Measurements from ENCODE around the gene LRP1. TPM values are rescaled to one million over a fixed set of nuclear protein-coding genes. Genes with fewer than 3 reads are reported as not detected.
"Not testable (repeated sequence)": the region's sequence is repeated elsewhere in the genome, so short reads cannot be mapped to it uniquely, and the experiment has no call there.

Gene LRP1
- total and polyA plus RNA-seq, 4 donors, result 87.5 to 375 (median 139) TPM

DNA sequence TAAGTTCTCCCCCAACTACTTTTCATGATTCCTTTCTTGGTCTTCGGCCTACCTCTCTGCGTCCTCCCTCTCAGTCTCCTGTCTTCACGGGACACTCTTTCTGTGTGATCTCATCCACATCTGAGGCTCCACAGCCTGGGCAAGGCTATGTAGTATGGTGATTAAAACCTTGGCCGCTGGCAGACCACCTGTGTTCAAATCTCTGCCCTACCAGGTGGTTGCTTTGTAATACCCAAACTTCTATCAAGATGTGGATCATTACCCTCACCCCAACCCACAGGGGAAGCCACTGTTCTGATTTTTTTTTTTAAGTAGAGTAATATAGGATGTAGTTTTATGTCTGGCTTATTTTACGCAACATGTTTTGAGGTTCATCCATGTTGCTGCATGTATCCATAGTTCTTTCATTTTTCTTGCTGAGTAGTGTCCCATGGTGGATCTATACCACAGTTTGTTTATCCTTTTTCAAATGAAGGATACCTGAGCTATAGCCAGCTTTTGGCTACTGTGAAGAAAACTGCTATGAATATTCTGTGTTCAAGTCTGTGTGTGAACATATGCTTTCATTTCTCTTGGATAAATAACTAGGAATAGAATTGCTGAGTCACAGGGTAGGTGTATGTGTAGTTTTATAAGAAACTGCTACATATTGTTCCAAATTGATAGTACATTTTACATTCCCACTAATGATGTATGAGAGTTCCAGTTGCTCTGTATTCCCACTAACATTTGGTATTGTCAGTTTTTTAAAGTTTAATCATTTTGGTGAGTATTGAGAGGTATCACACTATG, 8.8 kb upstream of the LRP1 start (continued):
- TF ChIP-seq RXRA (IDR thresholded peaks at IDR 0.05) (no peak), HNF4A (conservative IDR thresholded peaks at IDR 0.05) (no peak)

DNA sequence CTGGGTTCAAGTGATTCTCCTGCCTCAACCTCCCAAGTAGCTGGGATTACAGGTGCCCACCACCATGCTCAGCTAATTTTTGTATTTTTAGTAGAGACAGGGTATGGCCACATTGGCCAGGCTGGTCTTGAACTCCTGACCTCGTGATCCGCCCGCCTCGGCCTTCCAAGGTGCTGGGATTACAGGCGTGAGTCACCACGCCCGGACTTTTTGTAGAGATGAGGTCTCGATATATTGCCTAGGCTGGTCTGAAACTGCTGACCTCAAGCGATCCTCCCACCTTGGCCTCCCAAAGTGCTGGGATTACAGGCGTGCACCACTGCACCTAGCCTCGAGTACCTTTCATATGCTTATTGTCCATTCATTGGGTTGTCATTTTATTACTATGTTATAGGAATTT, 7.6 kb upstream of the LRP1 start:
- H3K27me3 ChIP-seq (ENCODE audit: control insufficient read depth in 4 of 4, insufficient read depth in 4 of 4, low read length in 3 of 4); H3K4me3 ChIP-seq (ENCODE audit: low read depth in 1 of 3, low read length in 3 of 3); H3K9ac ChIP-seq (ENCODE audit: low read depth in 1 of 2, low read length in 2 of 2); H3K36me3 ChIP-seq (ENCODE audit: control insufficient read depth in 4 of 4, insufficient read depth in 3 of 4, low read depth in 1 of 4, low read length in 3 of 4); H3K9me3 ChIP-seq (ENCODE audit: control insufficient read depth in 4 of 4, low read length in 3 of 4); DNase-seq (ENCODE audit: low spot score); H3K4me1 ChIP-seq (ENCODE audit: control insufficient read depth in 4 of 4, insufficient read depth in 4 of 4, low read length in 3 of 4); H3K27ac ChIP-seq (ENCODE audit: low read depth in 1 of 2, low read length in 2 of 2): not testable (repeated sequence)
- 93% methylated on average over 11 of the region's 11 CpGs for WGBS

DNA sequence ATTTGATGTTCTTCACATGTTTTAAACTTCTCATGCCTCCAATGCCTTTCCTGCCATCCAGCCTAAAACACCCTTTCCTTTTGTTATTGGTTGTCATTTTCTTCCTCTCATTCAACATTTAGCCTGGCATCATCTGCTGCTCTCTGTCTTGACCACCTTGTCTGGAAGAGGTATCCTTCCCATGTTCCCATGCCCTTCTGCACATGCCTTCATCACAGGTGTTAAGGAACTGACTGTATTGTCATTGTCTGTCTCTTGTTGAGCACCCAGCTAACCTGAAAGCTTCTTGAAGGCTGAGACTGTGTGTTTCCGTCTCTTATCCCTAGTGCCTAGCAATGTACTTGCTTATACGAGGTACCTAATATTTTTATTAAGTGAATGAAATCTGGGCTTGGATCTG, 4.5 kb upstream of the LRP1 start:
- WGBS, result 44% methylated on average over 2 of the region's 2 CpGs
- no peak for DNase-seq (ENCODE audit: low spot score)
- TF ChIP-seq TAF1 (conservative IDR thresholded peaks at IDR 0.05), result no peak
- TF ChIP-seq FOXA1 (IDR thresholded peaks at IDR 0.05), result no peak
- no peak for TF ChIP-seq YY1 (IDR thresholded peaks at IDR 0.05)
- TF ChIP-seq, protein P1, sequence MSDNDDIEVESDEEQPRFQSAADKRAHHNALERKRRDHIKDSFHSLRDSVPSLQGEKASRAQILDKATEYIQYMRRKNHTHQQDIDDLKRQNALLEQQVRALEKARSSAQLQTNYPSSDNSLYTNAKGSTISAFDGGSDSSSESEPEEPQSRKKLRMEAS (IDR thresholded peaks at IDR 0.05), result no peak
- TF ChIP-seq EGR1 (IDR thresholded peaks at IDR 0.05; ENCODE audit: low read depth in 2 of 2), result no peak
- no peak for TF ChIP-seq JUND (IDR thresholded peaks at IDR 0.05)
- no peak for TF ChIP-seq NR2F2 (IDR thresholded peaks at IDR 0.05)
- TF ChIP-seq, protein P2, sequence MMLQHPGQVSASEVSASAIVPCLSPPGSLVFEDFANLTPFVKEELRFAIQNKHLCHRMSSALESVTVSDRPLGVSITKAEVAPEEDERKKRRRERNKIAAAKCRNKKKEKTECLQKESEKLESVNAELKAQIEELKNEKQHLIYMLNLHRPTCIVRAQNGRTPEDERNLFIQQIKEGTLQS (IDR thresholded peaks at IDR 0.05), result no peak
- TF ChIP-seq, protein P3, sequence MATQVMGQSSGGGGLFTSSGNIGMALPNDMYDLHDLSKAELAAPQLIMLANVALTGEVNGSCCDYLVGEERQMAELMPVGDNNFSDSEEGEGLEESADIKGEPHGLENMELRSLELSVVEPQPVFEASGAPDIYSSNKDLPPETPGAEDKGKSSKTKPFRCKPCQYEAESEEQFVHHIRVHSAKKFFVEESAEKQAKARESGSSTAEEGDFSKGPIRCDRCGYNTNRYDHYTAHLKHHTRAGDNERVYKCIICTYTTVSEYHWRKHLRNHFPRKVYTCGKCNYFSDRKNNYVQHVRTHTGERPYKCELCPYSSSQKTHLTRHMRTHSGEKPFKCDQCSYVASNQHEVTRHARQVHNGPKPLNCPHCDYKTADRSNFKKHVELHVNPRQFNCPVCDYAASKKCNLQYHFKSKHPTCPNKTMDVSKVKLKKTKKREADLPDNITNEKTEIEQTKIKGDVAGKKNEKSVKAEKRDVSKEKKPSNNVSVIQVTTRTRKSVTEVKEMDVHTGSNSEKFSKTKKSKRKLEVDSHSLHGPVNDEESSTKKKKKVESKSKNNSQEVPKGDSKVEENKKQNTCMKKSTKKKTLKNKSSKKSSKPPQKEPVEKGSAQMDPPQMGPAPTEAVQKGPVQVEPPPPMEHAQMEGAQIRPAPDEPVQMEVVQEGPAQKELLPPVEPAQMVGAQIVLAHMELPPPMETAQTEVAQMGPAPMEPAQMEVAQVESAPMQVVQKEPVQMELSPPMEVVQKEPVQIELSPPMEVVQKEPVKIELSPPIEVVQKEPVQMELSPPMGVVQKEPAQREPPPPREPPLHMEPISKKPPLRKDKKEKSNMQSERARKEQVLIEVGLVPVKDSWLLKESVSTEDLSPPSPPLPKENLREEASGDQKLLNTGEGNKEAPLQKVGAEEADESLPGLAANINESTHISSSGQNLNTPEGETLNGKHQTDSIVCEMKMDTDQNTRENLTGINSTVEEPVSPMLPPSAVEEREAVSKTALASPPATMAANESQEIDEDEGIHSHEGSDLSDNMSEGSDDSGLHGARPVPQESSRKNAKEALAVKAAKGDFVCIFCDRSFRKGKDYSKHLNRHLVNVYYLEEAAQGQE (IDR thresholded peaks at IDR 0.05), result no peak
- TF ChIP-seq FOXA2 (IDR thresholded peaks at IDR 0.05), result no peak
- TF ChIP-seq HNF4G (IDR thresholded peaks at IDR 0.05), result no peak
- TF ChIP-seq, protein P4, sequence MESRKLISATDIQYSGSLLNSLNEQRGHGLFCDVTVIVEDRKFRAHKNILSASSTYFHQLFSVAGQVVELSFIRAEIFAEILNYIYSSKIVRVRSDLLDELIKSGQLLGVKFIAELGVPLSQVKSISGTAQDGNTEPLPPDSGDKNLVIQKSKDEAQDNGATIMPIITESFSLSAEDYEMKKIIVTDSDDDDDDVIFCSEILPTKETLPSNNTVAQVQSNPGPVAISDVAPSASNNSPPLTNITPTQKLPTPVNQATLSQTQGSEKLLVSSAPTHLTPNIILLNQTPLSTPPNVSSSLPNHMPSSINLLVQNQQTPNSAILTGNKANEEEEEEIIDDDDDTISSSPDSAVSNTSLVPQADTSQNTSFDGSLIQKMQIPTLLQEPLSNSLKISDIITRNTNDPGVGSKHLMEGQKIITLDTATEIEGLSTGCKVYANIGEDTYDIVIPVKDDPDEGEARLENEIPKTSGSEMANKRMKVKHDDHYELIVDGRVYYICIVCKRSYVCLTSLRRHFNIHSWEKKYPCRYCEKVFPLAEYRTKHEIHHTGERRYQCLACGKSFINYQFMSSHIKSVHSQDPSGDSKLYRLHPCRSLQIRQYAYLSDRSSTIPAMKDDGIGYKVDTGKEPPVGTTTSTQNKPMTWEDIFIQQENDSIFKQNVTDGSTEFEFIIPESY (IDR thresholded peaks at IDR 0.05), result no peak
- no peak for TF ChIP-seq GABPA (IDR thresholded peaks at IDR 0.05 in 1 of 2, conservative IDR thresholded peaks at IDR 0.05 in 1 of 2)
- TF ChIP-seq RAD21 (IDR thresholded peaks at IDR 0.05), result no peak
- TF ChIP-seq RXRA (IDR thresholded peaks at IDR 0.05), result no peak
- TF ChIP-seq, protein P5, sequence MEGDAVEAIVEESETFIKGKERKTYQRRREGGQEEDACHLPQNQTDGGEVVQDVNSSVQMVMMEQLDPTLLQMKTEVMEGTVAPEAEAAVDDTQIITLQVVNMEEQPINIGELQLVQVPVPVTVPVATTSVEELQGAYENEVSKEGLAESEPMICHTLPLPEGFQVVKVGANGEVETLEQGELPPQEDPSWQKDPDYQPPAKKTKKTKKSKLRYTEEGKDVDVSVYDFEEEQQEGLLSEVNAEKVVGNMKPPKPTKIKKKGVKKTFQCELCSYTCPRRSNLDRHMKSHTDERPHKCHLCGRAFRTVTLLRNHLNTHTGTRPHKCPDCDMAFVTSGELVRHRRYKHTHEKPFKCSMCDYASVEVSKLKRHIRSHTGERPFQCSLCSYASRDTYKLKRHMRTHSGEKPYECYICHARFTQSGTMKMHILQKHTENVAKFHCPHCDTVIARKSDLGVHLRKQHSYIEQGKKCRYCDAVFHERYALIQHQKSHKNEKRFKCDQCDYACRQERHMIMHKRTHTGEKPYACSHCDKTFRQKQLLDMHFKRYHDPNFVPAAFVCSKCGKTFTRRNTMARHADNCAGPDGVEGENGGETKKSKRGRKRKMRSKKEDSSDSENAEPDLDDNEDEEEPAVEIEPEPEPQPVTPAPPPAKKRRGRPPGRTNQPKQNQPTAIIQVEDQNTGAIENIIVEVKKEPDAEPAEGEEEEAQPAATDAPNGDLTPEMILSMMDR (IDR thresholded peaks at IDR 0.05; ENCODE audit: low read depth, low read length, missing input control), result no peak
- no peaks in the 10 kb centered on the region for H3K9me3 ChIP-seq (ENCODE audit: control insufficient read depth in 4 of 4, low read length in 3 of 4)
- H3K9ac ChIP-seq (ENCODE audit: low read depth in 1 of 2, low read length in 2 of 2), result no peak overlapping the region
- peaks cover 2 to 15% (median 7%) of the 10 kb centered on the region in 4 donors for H3K4me1 ChIP-seq (ENCODE audit: control insufficient read depth in 4 of 4, insufficient read depth in 4 of 4, low read length in 3 of 4)
- H3K27ac ChIP-seq (ENCODE audit: low read depth in 1 of 2, low read length in 2 of 2), result no peak overlapping the region
- no peak overlapping the region for H3K4me3 ChIP-seq (ENCODE audit: low read depth in 1 of 3, low read length in 3 of 3)
- H3K27me3 ChIP-seq (ENCODE audit: control insufficient read depth in 4 of 4, insufficient read depth in 4 of 4, low read length in 3 of 4), result no peaks in the 10 kb centered on the region
- H3K36me3 ChIP-seq (ENCODE audit: control insufficient read depth in 4 of 4, insufficient read depth in 3 of 4, low read depth in 1 of 4, low read length in 3 of 4), result no peaks in the 10 kb centered on the region
